HEK293 (cell line): ENCODE measurements around the gene CPT1A.

Experiments used
- CTCF ChIA-PET: fragments of 350-600 bp; formaldehyde crosslinking; extraction: SDS; loops from one replicate; lab custom pipeline; 2021; ENCODE audit warnings: antibody characterized with exemption; lab: Yijun Ruan, JAX
- POLR2A ChIA-PET: fragments of 300-600 bp; formaldehyde crosslinking; extraction: SDS; loops from one replicate; lab custom pipeline; 2020; ENCODE audit warnings: antibody characterized with exemption, inconsistent platforms; lab: Yijun Ruan, JAX
- H3K27ac ChIP-seq: fragments of 200-500 bp; sonication (Bioruptor generic); 2 replicates; pipeline ENCODE4 v1.5.1; 2014; ENCODE audit warnings: low read depth, low read length, control low read depth, inconsistent platforms; ENCODE audit errors: extremely low read depth
- H3K36me3 ChIP-seq, 2 experiments: fragments of 200-500 bp in 1 of 2; sonication (Bioruptor generic) in 1 of 2; 1 replicate in 1 of 2; 2 replicates in 1 of 2; pipeline ENCODE4 v1.5.1; 2014 to 2017; ENCODE audit warnings: inconsistent platforms in 2 of 2, low read length in 2 of 2; ENCODE audit not compliant: control insufficient read depth in 2 of 2, insufficient read depth in 1 of 2
- H3K4me1 ChIP-seq: fragments of 200-500 bp; sonication (Bioruptor generic); 2 replicates; pipeline ENCODE4 v1.5.1; 2014; ENCODE audit warnings: mild to moderate bottlenecking, low read length, inconsistent platforms; ENCODE audit not compliant: control insufficient read depth, insufficient read depth
- H3K4me3 ChIP-seq: 2 replicates; pipeline ENCODE4 v1.5.1; 2011; ENCODE audit warnings: low read depth, mild to moderate bottlenecking, control low read depth, low read length, moderate library complexity
- H3K9me3 ChIP-seq: fragments of 200-500 bp; sonication (Bioruptor generic); 2 replicates; pipeline ENCODE4 v1.5.1; 2014; ENCODE audit warnings: low read depth, low read length, inconsistent platforms; ENCODE audit not compliant: control insufficient read depth, insufficient read depth
- AEBP2 ChIP-seq: fragments of 450-650 bp; formaldehyde crosslinking; IDR thresholded peaks from 2 replicates; pipeline ENCODE4 v1.5.1; 2016; ENCODE audit warnings: missing biosample characterization, missing genetic modification characterization, borderline replicate concordance
- ATF2 ChIP-seq: fragments of 450-650 bp; formaldehyde crosslinking; IDR thresholded peaks from 2 replicates; pipeline ENCODE4 v1.5.1; 2016; ENCODE audit warnings: missing biosample characterization, missing genetic modification characterization, low read depth
- HIC1 ChIP-seq: fragments of 450-650 bp; formaldehyde crosslinking; IDR thresholded peaks from 2 replicates; pipeline ENCODE4 v1.5.1; 2016; ENCODE audit warnings: missing biosample characterization, missing genetic modification characterization
- IKZF3 ChIP-seq: fragments of 450-650 bp; IDR thresholded peaks from 2 replicates; pipeline ENCODE4 v1.5.0; 2018; ENCODE audit warnings: missing biosample characterization, mild to moderate bottlenecking, missing genetic modification characterization, moderate library complexity
- INSM2 ChIP-seq: fragments of 450-650 bp; formaldehyde crosslinking; IDR thresholded peaks from 2 replicates; pipeline ENCODE4 v1.5.1; 2016; ENCODE audit warnings: missing biosample characterization, missing genetic modification characterization
- SP2 ChIP-seq: fragments of 450-650 bp; formaldehyde crosslinking; IDR thresholded peaks from 2 replicates; pipeline ENCODE4 v1.5.1; 2016; ENCODE audit warnings: missing biosample characterization, missing genetic modification characterization
- TSHZ1 ChIP-seq: fragments of 450-650 bp; formaldehyde crosslinking; IDR thresholded peaks from 2 replicates; pipeline ENCODE4 v1.5.1; 2016; ENCODE audit warnings: missing biosample characterization, missing genetic modification characterization, borderline replicate concordance
- ZFP3 ChIP-seq: fragments of 450-650 bp; formaldehyde crosslinking; IDR thresholded peaks from 2 replicates; pipeline ENCODE4 v1.5.1; 2016; ENCODE audit warnings: low read depth, missing biosample characterization, missing genetic modification characterization
- ZNF132 ChIP-seq: fragments of 450-650 bp; formaldehyde crosslinking; IDR thresholded peaks from 2 replicates; pipeline ENCODE4 v1.5.1; 2017; ENCODE audit warnings: missing biosample characterization, missing genetic modification characterization, borderline replicate concordance
- ZNF155 ChIP-seq: fragments of 450-650 bp; formaldehyde crosslinking; IDR thresholded peaks from 2 replicates; pipeline ENCODE4 v1.5.1; 2016; ENCODE audit warnings: missing biosample characterization, missing genetic modification characterization
- ZNF169 ChIP-seq: fragments of 450-650 bp; formaldehyde crosslinking; IDR thresholded peaks from 2 replicates; pipeline ENCODE4 v1.5.1; 2016; ENCODE audit warnings: missing biosample characterization, missing genetic modification characterization
- ZNF266 ChIP-seq: fragments of 450-650 bp; formaldehyde crosslinking; IDR thresholded peaks from 2 replicates; pipeline ENCODE4 v1.5.1; 2016; ENCODE audit warnings: missing biosample characterization, missing genetic modification characterization, low read depth
- ZNF311 ChIP-seq: fragments of 450-650 bp; formaldehyde crosslinking; IDR thresholded peaks from 2 replicates; pipeline ENCODE4 v1.5.1; 2017; ENCODE audit warnings: missing biosample characterization, missing genetic modification characterization, borderline replicate concordance
- ZNF362 ChIP-seq: fragments of 450-650 bp; formaldehyde crosslinking; IDR thresholded peaks from 2 replicates; pipeline ENCODE4 v1.5.1; 2016; ENCODE audit warnings: missing biosample characterization, missing genetic modification characterization
- ZNF404 ChIP-seq: fragments of 450-650 bp; formaldehyde crosslinking; IDR thresholded peaks from 2 replicates; pipeline ENCODE4 v1.5.1; 2017; ENCODE audit warnings: missing biosample characterization, missing genetic modification characterization
- ZNF596 ChIP-seq: fragments of 450-650 bp; IDR thresholded peaks from 2 replicates; pipeline ENCODE4 v1.5.0; 2018; ENCODE audit warnings: missing biosample characterization, mild to moderate bottlenecking, missing genetic modification characterization, moderate library complexity
- ZNF626 ChIP-seq: fragments of 450-650 bp; sonication (Bioruptor Pico); formaldehyde crosslinking; IDR thresholded peaks from 2 replicates; pipeline ENCODE4 v1.5.1; 2018; ENCODE audit warnings: missing biosample characterization, missing genetic modification characterization, inconsistent platforms
- ZNF629 ChIP-seq: fragments of 450-650 bp; formaldehyde crosslinking; IDR thresholded peaks from 2 replicates; pipeline ENCODE4 v1.5.1; 2017; ENCODE audit warnings: missing biosample characterization, missing genetic modification characterization
- ZNF701 ChIP-seq: fragments of 450-650 bp; formaldehyde crosslinking; IDR thresholded peaks from 2 replicates; pipeline ENCODE4 v1.5.1; 2016; ENCODE audit warnings: missing biosample characterization, missing genetic modification characterization
- ZNF747 ChIP-seq: fragments of 450-650 bp; formaldehyde crosslinking; IDR thresholded peaks from 2 replicates; pipeline ENCODE4 v1.5.1; 2016; ENCODE audit warnings: missing biosample characterization, missing genetic modification characterization

CPT1A gene

GRCh38 chr11:68819362-68819761, 22.4 kb downstream of the CPT1A start:
- ChIA-PET POLR2A (no interaction called here), CTCF (interaction anchor here (1.2 to 1.5 kb wide), 2 partner anchors 19 to 21 kb away, joined by 4 to 5 read pairs; no protein-coding TSS in a partner anchor)
- no peak overlapping the region for H3K27ac ChIP-seq
- no peaks in the 10 kb centered on the region for H3K9me3 ChIP-seq
- no peak overlapping the region for H3K4me3 ChIP-seq
- peaks cover 0 to 7% of the 10 kb centered on the region in 2 experiments; a peak in 2 of 3 replicates for H3K36me3 ChIP-seq
- no peaks in the 10 kb centered on the region for H3K4me1 ChIP-seq
- no peak for TF ChIP-seq ZNF311 (tag by site-specific recombination)
- TF ChIP-seq HIC1 (tag by site-specific recombination) = no peak
- no peak for TF ChIP-seq ZFP3
- no peak for TF ChIP-seq ZNF596 (tag by site-specific recombination)
- no peak for TF ChIP-seq ZNF404
- no peak for TF ChIP-seq SP2
- no peak for TF ChIP-seq TSHZ1 (tag by site-specific recombination)
- TF ChIP-seq ZNF132 (tag by site-specific recombination) = no peak

GRCh38 chr11:68818181-68818580, 23.5 kb downstream of the CPT1A start:
- Histone ChIP-seq H3K4me3 (no peak overlapping the region), H3K27ac (no peak overlapping the region), H3K36me3 (peaks cover 0 to 12% of the 10 kb centered on the region in 2 experiments; a peak in 2 of 3 replicates), H3K4me1 (no peaks in the 10 kb centered on the region), H3K9me3 (no peaks in the 10 kb centered on the region)
- CTCF ChIA-PET = interaction anchor here (1.5 kb wide), 1 partner anchor 20 kb away, joined by 4 read pairs; no protein-coding TSS in a partner anchor
- no peak for TF ChIP-seq ZNF701 (tag by site-specific recombination)
- no peak for TF ChIP-seq ZNF362
- no peak for TF ChIP-seq ZNF747 (tag by site-specific recombination)
- no peak for TF ChIP-seq ZNF626 (tag by site-specific recombination)
- no peak for TF ChIP-seq AEBP2 (tag by site-specific recombination)
- no peak for TF ChIP-seq ZNF155 (tag by site-specific recombination)
- TF ChIP-seq ZNF169 (tag by site-specific recombination) = no peak
- TF ChIP-seq ZNF266 (tag by site-specific recombination) = no peak
- no peak for TF ChIP-seq ZNF629 (tag by site-specific recombination)
- no peak for TF ChIP-seq INSM2
- TF ChIP-seq IKZF3 (tag by site-specific recombination) = no peak
- TF ChIP-seq ATF2 (tag by site-specific recombination) = no peak
- POLR2A ChIA-PET = no interaction called here
